ENCODE results near the gene NEMF.
A peak's percentile ranks its signal among the peaks of the same experiment; 100 is the strongest.
"Not testable (repeated sequence)": the region's sequence is repeated elsewhere in the genome, so short reads cannot be mapped to it uniquely, and the experiment has no call there.

Gene NEMF

GRCh38 chr14:49876563-49877127, 24.1 kb upstream of the NEMF start:
- no peak for DNase-seq (ENCODE audit: low spot score)

- no peak for DNase-seq (ENCODE audit: low spot score)
Observed at GRCh38 chr14:49875640-49876198, 23.1 kb upstream of the NEMF start.

- DNase-seq (ENCODE audit: low spot score) = not testable (repeated sequence)
Observed at GRCh38 chr14:49873548-49873947, 21.0 kb upstream of the NEMF start.

- no peak for DNase-seq (ENCODE audit: low spot score)
Observed at GRCh38 chr14:49870908-49871307, 18.3 kb upstream of the NEMF start.

- DNase-seq (ENCODE audit: low spot score) = no peak
Observed at GRCh38 chr14:49868720-49869114, 16.1 kb upstream of the NEMF start.

GRCh38 chr14:49867831-49868719, 15.5 kb upstream of the NEMF start:
- peak; percentile 98 for DNase-seq (ENCODE audit: low spot score)

- DNase-seq (ENCODE audit: low spot score) = peak; percentile 85
Observed at GRCh38 chr14:49865431-49865859, 12.9 kb upstream of the NEMF start.

GRCh38 chr14:49863487-49864281, 11.1 kb upstream of the NEMF start:
- peak; percentile 38 for DNase-seq (ENCODE audit: low spot score)

GRCh38 chr14:49862089-49862673, 9.6 kb upstream of the NEMF start:
- DNase-seq (ENCODE audit: low spot score) = peak; percentile 88

GRCh38 chr14:49861699-49862088, 9.1 kb upstream of the NEMF start:
- peak; percentile 71 for DNase-seq (ENCODE audit: low spot score)

GRCh38 chr14:49860988-49861698, 8.6 kb upstream of the NEMF start:
- DNase-seq (ENCODE audit: low spot score) = no peak

GRCh38 chr14:49858383-49858782, 5.8 kb upstream of the NEMF start:
- DNase-seq (ENCODE audit: low spot score) = no peak

- no peak for DNase-seq (ENCODE audit: low spot score)
Observed at GRCh38 chr14:49857427-49858003, 4.9 kb upstream of the NEMF start.

GRCh38 chr14:49853572-49854375, 1.2 kb upstream of the NEMF start:
- DNase-seq (ENCODE audit: low spot score) = peak; percentile 84

GRCh38 chr14:49853158-49853477, 530 bp upstream of the NEMF start:
- no peak for DNase-seq (ENCODE audit: low spot score)

- DNase-seq (ENCODE audit: low spot score) = no peak
Observed at GRCh38 chr14:49851813-49852212, 775 bp downstream of the NEMF start.

- no peak for DNase-seq (ENCODE audit: low spot score)
Observed at GRCh38 chr14:49849213-49849847, 3.3 kb downstream of the NEMF start.

GRCh38 chr14:49828640-49829039, 23.9 kb downstream of the NEMF start:
- no peak for DNase-seq (ENCODE audit: low spot score)

- no peak for DNase-seq (ENCODE audit: low spot score)
Observed at GRCh38 chr14:49820176-49820575, 32.4 kb downstream of the NEMF start.

- no peak for DNase-seq (ENCODE audit: low spot score)
Observed at GRCh38 chr14:49816844-49817243, 35.7 kb downstream of the NEMF start.
